Panc1 (cell line): ENCODE measurements around the gene NDUFAF3. TPM values are rescaled to one million over a fixed set of nuclear protein-coding genes. Genes with fewer than 3 reads are reported as not detected.

ENCODE experiments used
- ATAC-seq: fragments of 200-7000 bp; cut with Tn5 transposase; 2 replicates; pipeline ENCODE4 v1.9.1; 2020; ENCODE audit warnings: mild to moderate bottlenecking, moderate library complexity
- BruUV-seq: library from RNA; stranded (reverse); fragments of 400-500 nt; replicated peaks from 2 replicates; lab custom pipeline; 2021; lab: Mats Ljungman, UMichigan
- CTCF ChIA-PET: fragments of 300-600 bp; sonication (Branson Sonifier 250); formaldehyde crosslinking; loops from one replicate; lab custom pipeline; 2022; ENCODE audit warnings: antibody characterized with exemption; lab: Charles Lee
- POLR2A ChIA-PET: fragments of 300-600 bp; sonication (Branson Sonifier 250); formaldehyde crosslinking; loops from one replicate; lab custom pipeline; 2022; ENCODE audit warnings: antibody characterized with exemption; lab: Charles Lee
- DNase-seq: peaks from one replicate; pipeline ENCODE4 v3.0.0-alpha.2; 2010; ENCODE audit warnings: low read depth, low spot score
- H3K27ac ChIP-seq: 2 replicates; pipeline ENCODE4 v1.5.1; 2011; ENCODE audit warnings: mild to moderate bottlenecking, low read length, inconsistent platforms
- H3K27me3 ChIP-seq: fragments of 200-500 bp; sonication (Bioruptor generic); 2 replicates; pipeline ENCODE4 v1.6.0; 2014; ENCODE audit warnings: low read length, inconsistent platforms; ENCODE audit not compliant: control insufficient read depth, insufficient read depth
- H3K36me3 ChIP-seq: fragments of 200-500 bp; sonication (Bioruptor generic); 2 replicates; pipeline ENCODE4 v1.5.1; 2014; ENCODE audit warnings: inconsistent platforms, mild to moderate bottlenecking, low read length, moderate library complexity; ENCODE audit not compliant: control insufficient read depth, insufficient read depth
- H3K4me1 ChIP-seq: 2 replicates; pipeline ENCODE4 v1.5.1; 2011; ENCODE audit warnings: inconsistent platforms, mild to moderate bottlenecking, low read length, moderate library complexity; ENCODE audit not compliant: control insufficient read depth, insufficient read depth
- H3K4me3 ChIP-seq, 2 experiments: 2 replicates each; pipeline ENCODE4 v1.5.1; 2011 to 2012; ENCODE audit warnings: low read depth in 2 of 2, low read length in 2 of 2, mild to moderate bottlenecking in 2 of 2, inconsistent platforms in 1 of 2, moderate library complexity in 1 of 2
- H3K9me3 ChIP-seq: fragments of 200-500 bp; sonication (Bioruptor generic); 2 replicates; pipeline ENCODE4 v1.5.1; 2014; ENCODE audit warnings: low read depth, mild to moderate bottlenecking, inconsistent platforms, low read length, moderate library complexity; ENCODE audit not compliant: control insufficient read depth, insufficient read depth
- POLR2AphosphoS5 ChIP-seq: IDR thresholded peaks from 2 replicates; pipeline ENCODE4 v1.6.1; 2012; ENCODE audit warnings: mild to moderate bottlenecking, low read depth, low read length, moderate library complexity
- SIN3A ChIP-seq: IDR thresholded peaks from 2 replicates; pipeline ENCODE4 v1.6.1; 2012; ENCODE audit warnings: low read depth, mild to moderate bottlenecking, low read length, moderate library complexity, borderline replicate concordance; ENCODE audit not compliant: insufficient read depth
- TCF7L2 ChIP-seq: IDR thresholded peaks from 2 replicates; pipeline ENCODE4 v1.6.1; 2011; ENCODE audit warnings: mild to moderate bottlenecking, low read depth, low read length, inconsistent platforms
- in situ Hi-C: cut with HindIII; loops from 2 replicates; pipeline ENCODE4 v1.10.0; 2016; ENCODE audit warnings: low sequenced_read_pairs, low pct_unique_long_range_greater_than_20kb
- intact Hi-C: fragments of 100-400 bp; cut with micrococcal nuclease; formaldehyde crosslinking; loops from one replicate; pipeline ENCODE4 v1.10.0; 2022; ENCODE audit not compliant: unreplicated experiment
- total RNA-seq: library from RNA; stranded (reverse); gene quantifications from one replicate; pipeline ENCODE4 v1.2.1, GENCODE V29; 2021; ENCODE audit not compliant: unreplicated experiment
- TF ChIP-seq, protein P1 (sequence below), 2 experiments: IDR thresholded peaks; 2 replicates each; pipeline ENCODE4 v1.6.1; 2011 to 2012; ENCODE audit warnings: low read depth in 2 of 2, control low read depth in 1 of 2, low read length in 1 of 2, mild to moderate bottlenecking in 1 of 2, moderate library complexity in 1 of 2; ENCODE audit not compliant: insufficient read depth in 1 of 2
- TF ChIP-seq, protein P2 (sequence below): fragments of 450-650 bp; IDR thresholded peaks from 2 replicates; pipeline ENCODE4 v1.5.1; 2017; ENCODE audit warnings: mild to moderate bottlenecking

Gene NDUFAF3
- total RNA-seq, 1 experiment from 2014 or later, result 101 TPM

DNA sequence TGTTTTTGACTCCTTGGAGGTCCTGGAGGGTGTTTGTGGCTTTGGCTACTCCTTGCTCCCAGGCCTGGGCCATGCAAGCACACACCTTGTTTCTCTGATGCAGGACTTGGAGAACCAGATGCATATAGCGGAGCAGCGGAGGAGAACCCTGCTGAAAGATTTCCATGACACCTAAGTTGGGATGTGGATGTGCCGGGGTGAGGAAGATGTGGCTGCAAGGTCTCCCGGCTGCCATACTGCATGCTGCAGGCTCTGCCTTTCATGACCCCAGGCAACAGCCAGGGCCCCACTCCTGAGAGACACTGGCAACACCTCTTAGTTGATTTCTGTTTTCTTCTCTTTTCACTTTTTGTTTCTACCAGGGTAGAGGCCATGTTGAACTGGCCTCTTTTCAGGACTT, 38.8 kb upstream of the NDUFAF3 start:
- CTCF ChIA-PET, result no interaction called here

DNA sequence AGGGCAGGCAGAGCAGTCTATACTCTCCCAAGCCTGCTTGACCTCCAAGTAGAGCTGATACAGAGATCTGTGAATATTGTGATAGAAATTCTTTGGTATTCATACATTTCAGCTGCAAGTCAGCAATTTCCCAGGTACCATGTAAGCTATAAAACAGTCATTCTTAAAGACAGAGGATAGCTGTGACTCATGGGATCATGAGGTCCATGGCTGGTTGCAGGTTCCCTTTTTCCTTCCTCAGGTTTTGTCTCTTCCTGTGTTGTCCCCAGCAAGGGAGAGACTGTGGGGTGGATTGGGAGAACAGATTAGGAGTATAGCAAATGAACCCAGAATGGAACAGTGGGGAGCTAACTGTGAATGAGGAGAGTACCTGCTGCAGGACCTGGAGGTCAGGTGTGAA, 37.3 kb upstream of the NDUFAF3 start:
- POLR2A ChIA-PET, result no interaction called here
- Histone ChIP-seq H3K36me3 (peaks cover 8% of the 10 kb centered on the region), H3K27ac (no peak overlapping the region), H3K4me3 (no peak overlapping the region), H3K27me3 (no peaks in the 10 kb centered on the region), H3K9me3 (no peaks in the 10 kb centered on the region), H3K4me1 (peaks cover 7% of the 10 kb centered on the region)
- CTCF ChIA-PET, result no interaction called here
- intact Hi-C loops, result no loop called here
- TF ChIP-seq, protein P1, sequence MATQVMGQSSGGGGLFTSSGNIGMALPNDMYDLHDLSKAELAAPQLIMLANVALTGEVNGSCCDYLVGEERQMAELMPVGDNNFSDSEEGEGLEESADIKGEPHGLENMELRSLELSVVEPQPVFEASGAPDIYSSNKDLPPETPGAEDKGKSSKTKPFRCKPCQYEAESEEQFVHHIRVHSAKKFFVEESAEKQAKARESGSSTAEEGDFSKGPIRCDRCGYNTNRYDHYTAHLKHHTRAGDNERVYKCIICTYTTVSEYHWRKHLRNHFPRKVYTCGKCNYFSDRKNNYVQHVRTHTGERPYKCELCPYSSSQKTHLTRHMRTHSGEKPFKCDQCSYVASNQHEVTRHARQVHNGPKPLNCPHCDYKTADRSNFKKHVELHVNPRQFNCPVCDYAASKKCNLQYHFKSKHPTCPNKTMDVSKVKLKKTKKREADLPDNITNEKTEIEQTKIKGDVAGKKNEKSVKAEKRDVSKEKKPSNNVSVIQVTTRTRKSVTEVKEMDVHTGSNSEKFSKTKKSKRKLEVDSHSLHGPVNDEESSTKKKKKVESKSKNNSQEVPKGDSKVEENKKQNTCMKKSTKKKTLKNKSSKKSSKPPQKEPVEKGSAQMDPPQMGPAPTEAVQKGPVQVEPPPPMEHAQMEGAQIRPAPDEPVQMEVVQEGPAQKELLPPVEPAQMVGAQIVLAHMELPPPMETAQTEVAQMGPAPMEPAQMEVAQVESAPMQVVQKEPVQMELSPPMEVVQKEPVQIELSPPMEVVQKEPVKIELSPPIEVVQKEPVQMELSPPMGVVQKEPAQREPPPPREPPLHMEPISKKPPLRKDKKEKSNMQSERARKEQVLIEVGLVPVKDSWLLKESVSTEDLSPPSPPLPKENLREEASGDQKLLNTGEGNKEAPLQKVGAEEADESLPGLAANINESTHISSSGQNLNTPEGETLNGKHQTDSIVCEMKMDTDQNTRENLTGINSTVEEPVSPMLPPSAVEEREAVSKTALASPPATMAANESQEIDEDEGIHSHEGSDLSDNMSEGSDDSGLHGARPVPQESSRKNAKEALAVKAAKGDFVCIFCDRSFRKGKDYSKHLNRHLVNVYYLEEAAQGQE (IDR thresholded peaks at IDR 0.05; ENCODE audit: insufficient read depth in 1 of 2, low read depth in 2 of 2, low read length in 1 of 2), result no peak
- TF ChIP-seq SIN3A (no peak), POLR2AphosphoS5 (no peak), TCF7L2 (no peak)
- TF ChIP-seq, protein P2, sequence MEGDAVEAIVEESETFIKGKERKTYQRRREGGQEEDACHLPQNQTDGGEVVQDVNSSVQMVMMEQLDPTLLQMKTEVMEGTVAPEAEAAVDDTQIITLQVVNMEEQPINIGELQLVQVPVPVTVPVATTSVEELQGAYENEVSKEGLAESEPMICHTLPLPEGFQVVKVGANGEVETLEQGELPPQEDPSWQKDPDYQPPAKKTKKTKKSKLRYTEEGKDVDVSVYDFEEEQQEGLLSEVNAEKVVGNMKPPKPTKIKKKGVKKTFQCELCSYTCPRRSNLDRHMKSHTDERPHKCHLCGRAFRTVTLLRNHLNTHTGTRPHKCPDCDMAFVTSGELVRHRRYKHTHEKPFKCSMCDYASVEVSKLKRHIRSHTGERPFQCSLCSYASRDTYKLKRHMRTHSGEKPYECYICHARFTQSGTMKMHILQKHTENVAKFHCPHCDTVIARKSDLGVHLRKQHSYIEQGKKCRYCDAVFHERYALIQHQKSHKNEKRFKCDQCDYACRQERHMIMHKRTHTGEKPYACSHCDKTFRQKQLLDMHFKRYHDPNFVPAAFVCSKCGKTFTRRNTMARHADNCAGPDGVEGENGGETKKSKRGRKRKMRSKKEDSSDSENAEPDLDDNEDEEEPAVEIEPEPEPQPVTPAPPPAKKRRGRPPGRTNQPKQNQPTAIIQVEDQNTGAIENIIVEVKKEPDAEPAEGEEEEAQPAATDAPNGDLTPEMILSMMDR, result no peak
- DNase-seq (no peak), ATAC-seq (no peak)
- BruUV-seq, result no TSS peak
- in situ Hi-C loops, result no loop called here

More for the DNA sequence above, 38.8 kb upstream of the NDUFAF3 start:
- Histone ChIP-seq H3K36me3 (peaks cover 8% of the 10 kb centered on the region), H3K27me3 (no peaks in the 10 kb centered on the region), H3K9me3 (no peaks in the 10 kb centered on the region), H3K27ac (no peak overlapping the region), H3K4me3 (no peak overlapping the region), H3K4me1 (no peaks in the 10 kb centered on the region)
- DNase-seq, result no peak
- TF ChIP-seq POLR2AphosphoS5 (no peak), SIN3A (no peak)
- TF ChIP-seq, protein P1 (IDR thresholded peaks at IDR 0.05; ENCODE audit: insufficient read depth in 1 of 2, low read depth in 2 of 2, low read length in 1 of 2), result no peak
- TF ChIP-seq, protein P2, result no peak
- intact Hi-C loops, result no loop called here
- POLR2A ChIA-PET, result no interaction called here
- in situ Hi-C loops, result no loop called here
- ATAC-seq, result no peak
- BruUV-seq, result no TSS peak
